K562 (cell line): ENCODE results near the gene GIPR. TPM values are rescaled to one million over a fixed set of nuclear protein-coding genes. Genes with fewer than 3 reads are reported as not detected.

ENCODE experiments used
- C11orf30 ChIP-seq: fragments of 450-650 bp; IDR thresholded peaks from 2 replicates; pipeline ENCODE4 v1.6.1; 2016; ENCODE audit warnings: low read depth, mild to moderate bottlenecking
- CTBP1 ChIP-seq: fragments of 450-650 bp; IDR thresholded peaks from 2 replicates; pipeline ENCODE4 v1.6.1; 2016; ENCODE audit warnings: borderline replicate concordance
- CXXC5 ChIP-seq: fragments of 250-450 bp; sonication (Bioruptor Pico); IDR thresholded peaks from 2 replicates; pipeline ENCODE4 v1.8.0; 2022; ENCODE audit warnings: inconsistent platforms, mild to moderate bottlenecking, moderate library complexity
- HDAC1 ChIP-seq, 2 experiments: fragments of 450-650 bp; IDR thresholded peaks; 2 replicates each; pipeline ENCODE4 v1.6.1; 2016 to 2017; ENCODE audit warnings: inconsistent platforms in 1 of 2, mild to moderate bottlenecking in 1 of 2, moderate library complexity in 1 of 2
- HDAC2 ChIP-seq: fragments of 450-650 bp; IDR thresholded peaks from 2 replicates; pipeline ENCODE4 v1.6.1; 2016; ENCODE audit warnings: mild to moderate bottlenecking
- ILK ChIP-seq: fragments of 450-650 bp; IDR thresholded peaks from 2 replicates; pipeline ENCODE4 v1.6.1; 2016; ENCODE audit warnings: missing genetic modification characterization, low read depth, mild to moderate bottlenecking, missing compliant biosample characterization, moderate library complexity, borderline replicate concordance
- JUND ChIP-seq, 2 experiments: IDR thresholded peaks; 2 replicates in 1 of 2; 3 replicates in 1 of 2; pipeline ENCODE4 v1.6.1; 2011; ENCODE audit warnings: borderline replicate concordance in 2 of 2, low read depth in 2 of 2, low read length in 2 of 2, improper control_type of control experiment in 1 of 2, missing biosample characterization in 1 of 2, missing genetic modification characterization in 1 of 2, missing genetic modification reagents in 1 of 2
- NR1H2 ChIP-seq: sonication (generic); formaldehyde crosslinking; IDR thresholded peaks from 2 replicates; pipeline ENCODE4 v1.4.0; 2020; ENCODE audit warnings: mild to moderate bottlenecking, missing genetic modification reagents
- RBFOX2 ChIP-seq: fragments of 200-400 bp; formaldehyde crosslinking; IDR thresholded peaks from 2 replicates; pipeline ENCODE4 v1.6.1; 2017; ENCODE audit warnings: low read depth, mild to moderate bottlenecking, low read length, moderate library complexity
- TEAD2 ChIP-seq: fragments of 450-650 bp; IDR thresholded peaks from 2 replicates; pipeline ENCODE4 v1.6.1; 2016; ENCODE audit warnings: missing genetic modification characterization, control low read depth, missing compliant biosample characterization
- ZNF444 ChIP-seq: fragments of 250-450 bp; sonication (Bioruptor Pico); IDR thresholded peaks from 2 replicates; pipeline ENCODE4 v1.4.0; 2020; ENCODE audit warnings: mild to moderate bottlenecking, moderate library complexity
- polyA plus RNA-seq, 8 experiments: library from polyadenylated mRNA; depleted of rRNA in 4 of 8; stranded (reverse) in 5 of 8; unstranded in 3 of 8; fragments of >200 nt; fragmentation: Nextera tagmentation in 2 of 8; fragmentation: Illumina TruSeq in 1 of 8; extraction: Ambion mirVana in 2 of 8; extraction: Trizol in 1 of 8; gene quantifications; 2 replicates each; pipeline versions ENCODE4 v1.2.1 to v1.2.3, GENCODE V29; 2011 to 2014; ENCODE audit warnings: inconsistent platforms in 1 of 8, missing spikeins in 1 of 8
- total RNA-seq, 7 experiments: library from RNA; depleted of rRNA in 6 of 7; stranded (reverse); fragments of >200 nt in 6 of 7; fragmentation: Illumina TruSeq in 2 of 7; extraction: Trizol in 2 of 7; gene quantifications; 2 replicates each; pipeline versions ENCODE4 v1.2.1 to v1.2.3, GENCODE V29; 2011 to 2021; ENCODE audit warnings: low replicate concordance in 1 of 7
- TF ChIP-seq, protein P1 (sequence below): fragments of 450-650 bp; formaldehyde crosslinking; conservative IDR thresholded peaks from 2 replicates; pipeline ENCODE4 v1.4.0; 2022; ENCODE audit warnings: mild to moderate bottlenecking, missing genetic modification characterization
- TF ChIP-seq, protein P2 (sequence below): fragments of 250-450 bp; sonication (Bioruptor Pico); IDR thresholded peaks from 2 replicates; pipeline ENCODE4 v1.4.0; 2020
- TF ChIP-seq, protein P3 (sequence below): fragments of 450-650 bp; conservative IDR thresholded peaks from 2 replicates; pipeline ENCODE4 v1.6.1; 2016; ENCODE audit warnings: missing genetic modification characterization, low read depth, mild to moderate bottlenecking, control low read depth, missing compliant biosample characterization

The GIPR gene
- total and polyA plus RNA-seq, 9 of the 15 experiments (the other 6 are each of a cell fraction or from before 2014, with no cell fraction given): 2.2 to 26.8 (median 12.7) TPM

DNA sequence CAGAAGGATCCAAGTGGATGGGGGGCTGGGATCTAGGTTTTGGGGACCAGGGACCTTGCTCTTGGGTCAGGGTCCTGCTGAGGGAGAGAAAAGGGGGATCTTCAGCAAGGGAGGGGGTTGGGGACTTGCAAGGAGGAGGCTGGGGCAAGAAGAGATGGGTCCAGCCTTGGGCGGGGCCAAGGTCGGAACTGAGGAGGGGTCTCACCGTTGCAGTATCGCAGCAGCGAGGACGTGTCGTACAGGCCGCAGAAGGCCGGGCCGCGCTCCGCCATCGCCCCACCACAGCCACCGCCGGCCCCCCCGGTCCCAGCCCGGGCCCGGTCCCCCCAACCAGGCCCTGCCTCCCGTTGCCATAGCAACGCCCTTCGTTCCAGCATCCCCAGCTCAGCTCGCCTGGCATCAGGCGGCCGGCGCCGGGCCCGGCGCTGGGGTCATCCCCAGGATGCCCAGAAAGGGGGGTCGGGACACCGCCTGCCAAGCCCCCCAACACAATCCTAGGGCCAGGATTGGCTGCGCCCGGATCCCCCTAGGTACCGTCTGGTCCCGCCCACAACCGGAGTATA, 22.9 kb upstream of the GIPR start (continued):
- TF ChIP-seq HDAC2 (peak; percentile 78), RBFOX2 (peak; percentile 16; the same call in 1 of the 2 replicates), C11orf30 (no peak), ZNF444 (CRISPR knock-in tag) (no peak), NR1H2 (CRISPR knock-in tag) (no peak), JUND (IDR thresholded peaks at IDR 0.05; ENCODE audit: borderline replicate concordance, low read depth, low read length) (no peak), JUND (tag; IDR thresholded peaks at IDR 0.05; ENCODE audit: borderline replicate concordance, low read depth, low read length) (no peak), CTBP1 (peak; percentile 74; the same call in 1 of the 2 replicates), CXXC5 (CRISPR knock-in tag) (0 out of 2 replicates have a peak, but pooled peaks have one; percentile 2), ILK (no peak), HDAC1 (IDR thresholded peaks at IDR 0.05) (peak in 1 of 2 experiments; percentile 20; a peak in 1 of 4 replicates), TEAD2 (tag) (no peak)
- TF ChIP-seq, protein P1, sequence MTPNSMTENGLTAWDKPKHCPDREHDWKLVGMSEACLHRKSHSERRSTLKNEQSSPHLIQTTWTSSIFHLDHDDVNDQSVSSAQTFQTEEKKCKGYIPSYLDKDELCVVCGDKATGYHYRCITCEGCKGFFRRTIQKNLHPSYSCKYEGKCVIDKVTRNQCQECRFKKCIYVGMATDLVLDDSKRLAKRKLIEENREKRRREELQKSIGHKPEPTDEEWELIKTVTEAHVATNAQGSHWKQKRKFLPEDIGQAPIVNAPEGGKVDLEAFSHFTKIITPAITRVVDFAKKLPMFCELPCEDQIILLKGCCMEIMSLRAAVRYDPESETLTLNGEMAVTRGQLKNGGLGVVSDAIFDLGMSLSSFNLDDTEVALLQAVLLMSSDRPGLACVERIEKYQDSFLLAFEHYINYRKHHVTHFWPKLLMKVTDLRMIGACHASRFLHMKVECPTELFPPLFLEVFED: no peak
- TF ChIP-seq, protein P2, sequence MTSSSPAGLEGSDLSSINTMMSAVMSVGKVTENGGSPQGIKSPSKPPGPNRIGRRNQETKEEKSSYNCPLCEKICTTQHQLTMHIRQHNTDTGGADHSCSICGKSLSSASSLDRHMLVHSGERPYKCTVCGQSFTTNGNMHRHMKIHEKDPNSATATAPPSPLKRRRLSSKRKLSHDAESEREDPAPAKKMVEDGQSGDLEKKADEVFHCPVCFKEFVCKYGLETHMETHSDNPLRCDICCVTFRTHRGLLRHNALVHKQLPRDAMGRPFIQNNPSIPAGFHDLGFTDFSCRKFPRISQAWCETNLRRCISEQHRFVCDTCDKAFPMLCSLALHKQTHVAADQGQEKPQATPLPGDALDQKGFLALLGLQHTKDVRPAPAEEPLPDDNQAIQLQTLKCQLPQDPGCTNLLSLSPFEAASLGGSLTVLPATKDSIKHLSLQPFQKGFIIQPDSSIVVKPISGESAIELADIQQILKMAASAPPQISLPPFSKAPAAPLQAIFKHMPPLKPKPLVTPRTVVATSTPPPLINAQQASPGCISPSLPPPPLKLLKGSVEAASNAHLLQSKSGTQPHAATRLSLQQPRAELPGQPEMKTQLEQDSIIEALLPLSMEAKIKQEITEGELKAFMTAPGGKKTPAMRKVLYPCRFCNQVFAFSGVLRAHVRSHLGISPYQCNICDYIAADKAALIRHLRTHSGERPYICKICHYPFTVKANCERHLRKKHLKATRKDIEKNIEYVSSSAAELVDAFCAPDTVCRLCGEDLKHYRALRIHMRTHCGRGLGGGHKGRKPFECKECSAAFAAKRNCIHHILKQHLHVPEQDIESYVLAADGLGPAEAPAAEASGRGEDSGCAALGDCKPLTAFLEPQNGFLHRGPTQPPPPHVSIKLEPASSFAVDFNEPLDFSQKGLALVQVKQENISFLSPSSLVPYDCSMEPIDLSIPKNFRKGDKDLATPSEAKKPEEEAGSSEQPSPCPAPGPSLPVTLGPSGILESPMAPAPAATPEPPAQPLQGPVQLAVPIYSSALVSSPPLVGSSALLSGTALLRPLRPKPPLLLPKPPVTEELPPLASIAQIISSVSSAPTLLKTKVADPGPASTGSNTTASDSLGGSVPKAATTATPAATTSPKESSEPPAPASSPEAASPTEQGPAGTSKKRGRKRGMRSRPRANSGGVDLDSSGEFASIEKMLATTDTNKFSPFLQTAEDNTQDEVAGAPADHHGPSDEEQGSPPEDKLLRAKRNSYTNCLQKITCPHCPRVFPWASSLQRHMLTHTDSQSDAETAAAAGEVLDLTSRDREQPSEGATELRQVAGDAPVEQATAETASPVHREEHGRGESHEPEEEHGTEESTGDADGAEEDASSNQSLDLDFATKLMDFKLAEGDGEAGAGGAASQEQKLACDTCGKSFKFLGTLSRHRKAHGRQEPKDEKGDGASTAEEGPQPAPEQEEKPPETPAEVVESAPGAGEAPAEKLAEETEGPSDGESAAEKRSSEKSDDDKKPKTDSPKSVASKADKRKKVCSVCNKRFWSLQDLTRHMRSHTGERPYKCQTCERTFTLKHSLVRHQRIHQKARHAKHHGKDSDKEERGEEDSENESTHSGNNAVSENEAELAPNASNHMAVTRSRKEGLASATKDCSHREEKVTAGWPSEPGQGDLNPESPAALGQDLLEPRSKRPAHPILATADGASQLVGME (CRISPR knock-in tag): peak; percentile 97
- TF ChIP-seq, protein P3, sequence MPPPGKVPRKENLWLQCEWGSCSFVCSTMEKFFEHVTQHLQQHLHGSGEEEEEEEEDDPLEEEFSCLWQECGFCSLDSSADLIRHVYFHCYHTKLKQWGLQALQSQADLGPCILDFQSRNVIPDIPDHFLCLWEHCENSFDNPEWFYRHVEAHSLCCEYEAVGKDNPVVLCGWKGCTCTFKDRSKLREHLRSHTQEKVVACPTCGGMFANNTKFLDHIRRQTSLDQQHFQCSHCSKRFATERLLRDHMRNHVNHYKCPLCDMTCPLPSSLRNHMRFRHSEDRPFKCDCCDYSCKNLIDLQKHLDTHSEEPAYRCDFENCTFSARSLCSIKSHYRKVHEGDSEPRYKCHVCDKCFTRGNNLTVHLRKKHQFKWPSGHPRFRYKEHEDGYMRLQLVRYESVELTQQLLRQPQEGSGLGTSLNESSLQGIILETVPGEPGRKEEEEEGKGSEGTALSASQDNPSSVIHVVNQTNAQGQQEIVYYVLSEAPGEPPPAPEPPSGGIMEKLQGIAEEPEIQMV (tag): no peak
- TF ChIP-seq, all 486 proteins: peak for 16
